ENCODE data around the gene MPP2.
"Not testable (repeated sequence)": the region's sequence is repeated elsewhere in the genome, so short reads cannot be mapped to it uniquely, and the experiment has no call there.

The MPP2 gene

GRCh38 chr17:43873815-43874214 lies 33.5 kb downstream of the MPP2 start:
- no peak for DNase-seq

GRCh38 chr17:43873091-43873490 lies 34.2 kb downstream of the MPP2 start:
- no peak for DNase-seq

GRCh38 chr17:43871946-43872690 lies 35.2 kb downstream of the MPP2 start:
- DNase-seq = no peak

- not testable (repeated sequence) for DNase-seq
Measured at GRCh38 chr17:43869031-43869430, 38.3 kb downstream of the MPP2 start.

GRCh38 chr17:43868226-43868994 lies 38.9 kb downstream of the MPP2 start:
- DNase-seq = no peak

GRCh38 chr17:43864161-43864984 lies 43.0 kb downstream of the MPP2 start:
- no peak for DNase-seq

- no peak for DNase-seq
Measured at GRCh38 chr17:43861960-43862359, 45.4 kb downstream of the MPP2 start.

GRCh38 chr17:43860927-43861622 lies 46.3 kb downstream of the MPP2 start:
- no peak for DNase-seq

GRCh38 chr17:43860077-43860725 lies 47.1 kb downstream of the MPP2 start:
- DNase-seq = no peak

- no peak for DNase-seq
Measured at GRCh38 chr17:43857957-43858600, 49.3 kb downstream of the MPP2 start.

- DNase-seq = no peak
Measured at GRCh38 chr17:43857141-43857540, 50.2 kb downstream of the MPP2 start.

GRCh38 chr17:43856141-43856540 lies 51.2 kb downstream of the MPP2 start:
- no peak for DNase-seq

GRCh38 chr17:43855061-43855460 lies 52.3 kb downstream of the MPP2 start:
- no peak for DNase-seq

GRCh38 chr17:43854498-43854897 lies 52.8 kb downstream of the MPP2 start:
- no peak for DNase-seq

GRCh38 chr17:43853546-43853945 lies 53.8 kb downstream of the MPP2 start:
- DNase-seq = no peak

GRCh38 chr17:43852571-43852970 lies 54.8 kb downstream of the MPP2 start:
- no peak for DNase-seq

GRCh38 chr17:43849116-43849515 lies 58.2 kb downstream of the MPP2 start:
- DNase-seq = no peak

GRCh38 chr17:43848601-43849000 lies 58.7 kb downstream of the MPP2 start:
- DNase-seq = no peak

GRCh38 chr17:43846963-43847371 lies 60.4 kb downstream of the MPP2 start, which contains the start of gene CD300LG:
Gene CD300LG, plus strand, starts transcription at chr17:43847176. Its CDS starts 41 bp downstream, at chr17:43847217.
- no peak for DNase-seq

GRCh38 chr17:43846221-43846712 lies 61.1 kb downstream of the MPP2 start:
- DNase-seq = peak; percentile 71

- DNase-seq = no peak
Measured at GRCh38 chr17:43845766-43846165, 61.6 kb downstream of the MPP2 start.
